Keratinocyte (primary cell): ENCODE results near the gene PTPRF. TPM values are rescaled to one million over a fixed set of nuclear protein-coding genes. Genes with fewer than 3 reads are reported as not detected.

Source experiments
- DNase-seq: peaks from one replicate; pipeline ENCODE4 v3.0.0-alpha.2; 2011; ENCODE audit warnings: low read depth, missing footprints, low spot score
- FAIRE-seq: peaks from 2 replicates; lab custom pipeline; 2011; peaks lifted over from hg19 to GRCh38; lab: Jason Lieb, UNC
- H2AFZ ChIP-seq: 2 replicates; pipeline ENCODE4 v1.6.0; 2012; ENCODE audit warnings: low read length, control low read depth, inconsistent platforms; ENCODE audit not compliant: control insufficient read depth
- H3K27ac ChIP-seq: 2 replicates; pipeline ENCODE4 v1.5.1; 2011; ENCODE audit warnings: low read length; ENCODE audit not compliant: control insufficient read depth, insufficient read depth
- H3K27me3 ChIP-seq: 3 replicates; pipeline ENCODE4 v1.6.0; 2011; ENCODE audit warnings: low read length; ENCODE audit not compliant: control insufficient read depth, insufficient read depth; ENCODE audit errors: extremely low read depth
- H3K36me3 ChIP-seq, 2 experiments: 2 replicates in 1 of 2; 3 replicates in 1 of 2; pipeline ENCODE4 v1.5.1; 2011; ENCODE audit warnings: low read length in 2 of 2, mild to moderate bottlenecking in 1 of 2; ENCODE audit not compliant: control insufficient read depth in 2 of 2, insufficient read depth in 2 of 2; ENCODE audit errors: extremely low read depth in 1 of 2
- H3K4me1 ChIP-seq: 3 replicates; pipeline ENCODE4 v1.5.1; 2011; ENCODE audit warnings: low read length; ENCODE audit not compliant: control insufficient read depth, insufficient read depth; ENCODE audit errors: extremely low read depth
- H3K4me2 ChIP-seq: 3 replicates; pipeline ENCODE4 v1.6.0; 2011; ENCODE audit warnings: low read depth, low read length; ENCODE audit not compliant: control insufficient read depth, insufficient read depth; ENCODE audit errors: extremely low read depth
- H3K4me3 ChIP-seq, 3 experiments: fragments of 200-600 bp in 1 of 3; sonication (generic) in 1 of 3; 2 replicates in 2 of 3; 3 replicates in 1 of 3; pipeline ENCODE4 v1.5.1; 2011 to 2016; ENCODE audit warnings: low read length in 3 of 3, mild to moderate bottlenecking in 3 of 3, control low read depth in 2 of 3, inconsistent platforms in 1 of 3, low read depth in 1 of 3, mixed read lengths in 1 of 3, mixed run types in 1 of 3, moderate library complexity in 1 of 3; ENCODE audit not compliant: control insufficient read depth in 2 of 3, insufficient read depth in 2 of 3; ENCODE audit errors: extremely low read depth in 1 of 3
- H3K79me2 ChIP-seq: 2 replicates; pipeline ENCODE4 v1.6.0; 2012; ENCODE audit warnings: low read length; ENCODE audit not compliant: control insufficient read depth, insufficient read depth
- H3K9ac ChIP-seq: 3 replicates; pipeline ENCODE4 v1.6.0; 2011; ENCODE audit warnings: low read length; ENCODE audit not compliant: control insufficient read depth, insufficient read depth; ENCODE audit errors: extremely low read depth
- H3K9me1 ChIP-seq: 3 replicates; pipeline ENCODE4 v1.6.0; 2011; ENCODE audit warnings: low read length; ENCODE audit not compliant: control insufficient read depth, insufficient read depth; ENCODE audit errors: extremely low read depth
- H3K9me3 ChIP-seq: 2 replicates; pipeline ENCODE4 v1.5.1; 2012; ENCODE audit warnings: low read depth, low read length; ENCODE audit not compliant: control insufficient read depth
- H4K20me1 ChIP-seq: 3 replicates; pipeline ENCODE4 v1.6.0; 2011; ENCODE audit warnings: low read length; ENCODE audit not compliant: control insufficient read depth, insufficient read depth; ENCODE audit errors: extremely low read depth
- EZH2 ChIP-seq: IDR thresholded peaks from one replicate; pipeline ENCODE4 v1.6.1; 2012; ENCODE audit warnings: inconsistent platforms, mild to moderate bottlenecking, low read length, moderate library complexity
- dilution Hi-C: fragments of 300-500 bp; cut with MboI; formaldehyde crosslinking; loops from one replicate; pipeline ENCODE4 v1.7.0; 2020; ENCODE audit warnings: low sequenced_read_pairs; ENCODE audit not compliant: extremely low pct_ligation_motif_present
- polyA plus RNA-seq, 5 experiments: library from polyadenylated mRNA; depleted of rRNA in 3 of 5; stranded (reverse) in 3 of 5; stranded (forward) in 1 of 5; unstranded in 1 of 5; fragments of >200 nt; gene quantifications; 1 replicate in 1 of 5; 2 replicates in 3 of 5; 3 replicates in 1 of 5; pipeline versions ENCODE4 v1.2.1 to v1.2.3, GENCODE V29; 2011 to 2012; ENCODE audit warnings: missing spikeins in 2 of 5, low read depth in 1 of 5, low replicate concordance in 1 of 5
- TF ChIP-seq, protein P1 (sequence below), 3 experiments: IDR thresholded peaks in 1 of 3; conservative IDR thresholded peaks in 1 of 3; optimal IDR thresholded peaks in 1 of 3; 2 replicates in 2 of 3; 3 replicates in 1 of 3; pipeline versions ENCODE3 to v1.5.1; 2011; ENCODE audit warnings: low read length in 3 of 3, mild to moderate bottlenecking in 3 of 3, moderate library complexity in 2 of 3, control low read depth in 1 of 3, inconsistent platforms in 1 of 3; ENCODE audit not compliant: insufficient read depth in 2 of 3; ENCODE audit errors: extremely low read depth in 1 of 3

The PTPRF gene
- polyA plus RNA-seq, 1 donor (not counting 4 experiments of a cell fraction or from before 2014, with no cell fraction given) = 161 TPM

GRCh38 chr1:43533584-43533983 lies 2.9 kb downstream of the PTPRF start:
- no peak overlapping the region for H2AFZ ChIP-seq
- peaks cover 6 to 14% of the 10 kb centered on the region in 2 experiments for H3K36me3 ChIP-seq
- H3K4me2 ChIP-seq = peak overlapping the region; percentile 92
- peaks cover 4% of the 10 kb centered on the region for H3K9me1 ChIP-seq
- dilution Hi-C loops = no loop called here
- H3K27me3 ChIP-seq = no peaks in the 10 kb centered on the region
- FAIRE-seq = no peak
- peaks cover 67% of the 10 kb centered on the region for H3K4me1 ChIP-seq
- no peak for TF ChIP-seq EZH2
- TF ChIP-seq, protein P1, sequence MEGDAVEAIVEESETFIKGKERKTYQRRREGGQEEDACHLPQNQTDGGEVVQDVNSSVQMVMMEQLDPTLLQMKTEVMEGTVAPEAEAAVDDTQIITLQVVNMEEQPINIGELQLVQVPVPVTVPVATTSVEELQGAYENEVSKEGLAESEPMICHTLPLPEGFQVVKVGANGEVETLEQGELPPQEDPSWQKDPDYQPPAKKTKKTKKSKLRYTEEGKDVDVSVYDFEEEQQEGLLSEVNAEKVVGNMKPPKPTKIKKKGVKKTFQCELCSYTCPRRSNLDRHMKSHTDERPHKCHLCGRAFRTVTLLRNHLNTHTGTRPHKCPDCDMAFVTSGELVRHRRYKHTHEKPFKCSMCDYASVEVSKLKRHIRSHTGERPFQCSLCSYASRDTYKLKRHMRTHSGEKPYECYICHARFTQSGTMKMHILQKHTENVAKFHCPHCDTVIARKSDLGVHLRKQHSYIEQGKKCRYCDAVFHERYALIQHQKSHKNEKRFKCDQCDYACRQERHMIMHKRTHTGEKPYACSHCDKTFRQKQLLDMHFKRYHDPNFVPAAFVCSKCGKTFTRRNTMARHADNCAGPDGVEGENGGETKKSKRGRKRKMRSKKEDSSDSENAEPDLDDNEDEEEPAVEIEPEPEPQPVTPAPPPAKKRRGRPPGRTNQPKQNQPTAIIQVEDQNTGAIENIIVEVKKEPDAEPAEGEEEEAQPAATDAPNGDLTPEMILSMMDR (optimal IDR thresholded peaks at IDR 0.05 in 1 of 3, IDR thresholded peaks at IDR 0.05 in 1 of 3, conservative IDR thresholded peaks at IDR 0.05 in 1 of 3; ENCODE audit: extremely low read depth in 1 of 3, insufficient read depth in 2 of 3, low read length in 3 of 3) = no peak
- H4K20me1 ChIP-seq = peaks cover 32% of the 10 kb centered on the region
- H3K9me3 ChIP-seq = no peaks in the 10 kb centered on the region
- H3K9ac ChIP-seq = peak overlapping the region; percentile 9
- H3K79me2 ChIP-seq = peaks cover 70% of the 10 kb centered on the region
- peak overlapping the region in 2 of 3 experiments; percentile 87 to 88 for H3K4me3 ChIP-seq
- H3K27ac ChIP-seq = no peak overlapping the region
- no peak for DNase-seq

- no peak overlapping the region for H3K27ac ChIP-seq
- no peak overlapping the region for H3K4me2 ChIP-seq
Measured at GRCh38 chr1:43534256-43534655, 3.6 kb downstream of the PTPRF start.

More at GRCh38 chr1:43534256-43534655, 3.6 kb downstream of the PTPRF start:
- FAIRE-seq (no peak), DNase-seq (no peak)
- H2AFZ ChIP-seq = no peak overlapping the region
- H3K9me1 ChIP-seq = peaks cover 4% of the 10 kb centered on the region
- H3K9ac ChIP-seq = no peak overlapping the region
- peaks cover 76% of the 10 kb centered on the region for H3K79me2 ChIP-seq
- H3K36me3 ChIP-seq = peaks cover 12 to 21% of the 10 kb centered on the region in 2 experiments
- TF ChIP-seq, protein P1 (optimal IDR thresholded peaks at IDR 0.05 in 1 of 3, IDR thresholded peaks at IDR 0.05 in 1 of 3, conservative IDR thresholded peaks at IDR 0.05 in 1 of 3; ENCODE audit: extremely low read depth in 1 of 3, insufficient read depth in 2 of 3, low read length in 3 of 3) = no peak
- TF ChIP-seq EZH2 = no peak
- dilution Hi-C loops = no loop called here
- H3K4me3 ChIP-seq = no peak overlapping the region
- no peaks in the 10 kb centered on the region for H3K9me3 ChIP-seq
- H3K27me3 ChIP-seq = no peaks in the 10 kb centered on the region
- peaks cover 32% of the 10 kb centered on the region for H4K20me1 ChIP-seq
- peaks cover 66% of the 10 kb centered on the region for H3K4me1 ChIP-seq
